HepG2 (cell line): ENCODE measurements around the gene RASSF6. TPM values are rescaled to one million over a fixed set of nuclear protein-coding genes. Genes with fewer than 3 reads are reported as not detected.
A peak's percentile ranks its signal among the peaks of the same experiment; 100 is the strongest.

Experiments
- FIP1L1 ChIP-seq: fragments of 200-400 bp; formaldehyde crosslinking; IDR thresholded peaks from 2 replicates; pipeline ENCODE4 v1.6.1; 2018; ENCODE audit warnings: low read depth, mild to moderate bottlenecking, low read length, moderate library complexity, borderline replicate concordance; ENCODE audit not compliant: insufficient read depth
- GPN1 ChIP-seq: sonication (generic); formaldehyde crosslinking; IDR thresholded peaks from 2 replicates; pipeline ENCODE4 v1.5.1; 2020; ENCODE audit warnings: missing genetic modification reagents, borderline replicate concordance
- GZF1 ChIP-seq: sonication (generic); formaldehyde crosslinking; IDR thresholded peaks from 2 replicates; pipeline ENCODE4 v1.5.1; 2020; ENCODE audit warnings: mild to moderate bottlenecking, missing genetic modification reagents
- HNRNPK ChIP-seq: fragments of 200-400 bp; formaldehyde crosslinking; IDR thresholded peaks from 2 replicates; pipeline ENCODE4 v1.6.1; 2018; ENCODE audit warnings: low read length, low read depth, moderate library complexity, mild to moderate bottlenecking; ENCODE audit not compliant: poor library complexity, severe bottlenecking
- MED1 ChIP-seq: sonication (generic); formaldehyde crosslinking; IDR thresholded peaks from 2 replicates; pipeline ENCODE4 v1.4.0; 2020; ENCODE audit warnings: missing genetic modification reagents
- MTF1 ChIP-seq: sonication (generic); formaldehyde crosslinking; IDR thresholded peaks from 2 replicates; pipeline ENCODE4 v1.5.0; 2020; ENCODE audit warnings: missing genetic modification reagents
- NONO ChIP-seq, 2 experiments: fragments of 450-650 bp in 1 of 2; sonication (generic) in 1 of 2; formaldehyde crosslinking in 1 of 2; IDR thresholded peaks in 1 of 2; conservative IDR thresholded peaks in 1 of 2; 2 replicates each; pipeline versions ENCODE4 v1.6.1 to v1.8.0; 2017 to 2022; ENCODE audit warnings: mild to moderate bottlenecking in 1 of 2, missing genetic modification reagents in 1 of 2, moderate library complexity in 1 of 2
- PHF21A ChIP-seq: sonication (generic); formaldehyde crosslinking; IDR thresholded peaks from 2 replicates; pipeline ENCODE4 v1.5.0; 2020; ENCODE audit warnings: mild to moderate bottlenecking, missing genetic modification reagents
- RXRA ChIP-seq: sonication (generic); formaldehyde crosslinking; IDR thresholded peaks from 2 replicates; pipeline ENCODE4 v1.5.1; 2020; ENCODE audit warnings: missing genetic modification reagents
- SAFB2 ChIP-seq: sonication (generic); formaldehyde crosslinking; IDR thresholded peaks from 2 replicates; pipeline ENCODE4 v1.5.1; 2020; ENCODE audit warnings: missing genetic modification reagents, low read depth, mild to moderate bottlenecking, borderline replicate concordance
- SOX6 ChIP-seq, 2 experiments: fragments of 450-650 bp in 1 of 2; sonication (generic) in 1 of 2; formaldehyde crosslinking in 1 of 2; IDR thresholded peaks; 2 replicates each; pipeline versions ENCODE4 v1.4.0 to v1.6.1; 2017 to 2020; ENCODE audit warnings: antibody characterized with exemption in 1 of 2, mild to moderate bottlenecking in 1 of 2, missing genetic modification reagents in 1 of 2
- SRY ChIP-seq: sonication (generic); formaldehyde crosslinking; IDR thresholded peaks from 2 replicates; pipeline ENCODE4 v1.8.0; 2022; ENCODE audit warnings: mild to moderate bottlenecking, missing genetic modification reagents
- ZIK1 ChIP-seq: sonication (generic); formaldehyde crosslinking; IDR thresholded peaks from 2 replicates; pipeline ENCODE4 v1.5.0; 2020; ENCODE audit warnings: mild to moderate bottlenecking, low read depth, missing genetic modification reagents, borderline replicate concordance
- ZNF264 ChIP-seq: sonication (generic); formaldehyde crosslinking; IDR thresholded peaks from 2 replicates; pipeline ENCODE4 v1.4.0; 2020; ENCODE audit warnings: missing genetic modification reagents
- polyA plus RNA-seq, 8 experiments: library from polyadenylated mRNA; depleted of rRNA in 3 of 8; stranded (reverse) in 7 of 8; unstranded in 1 of 8; fragments of >200 nt; fragmentation: Illumina TruSeq in 4 of 8; extraction: Trizol in 4 of 8; gene quantifications; 2 replicates each; pipeline versions ENCODE4 v1.2.1 to v1.2.3, GENCODE V29; 2011 to 2016; ENCODE audit warnings: low read depth in 4 of 8, missing spikeins in 1 of 8, mixed read lengths in 1 of 8; ENCODE audit not compliant: insufficient read depth in 1 of 8
- total RNA-seq, 5 experiments: library from RNA; depleted of rRNA; stranded (reverse); fragments of >200 nt; fragmentation: Illumina TruSeq; extraction: Trizol; gene quantifications; 2 replicates each; pipeline ENCODE4 v1.2.3, GENCODE V29; 2016; ENCODE audit warnings: low read depth in 1 of 5
- TF ChIP-seq, protein P1 (sequence below): sonication (generic); formaldehyde crosslinking; IDR thresholded peaks from 2 replicates; pipeline ENCODE4 v1.5.1; 2020; ENCODE audit warnings: missing genetic modification reagents, mild to moderate bottlenecking, borderline replicate concordance
- TF ChIP-seq, protein P2 (sequence below): sonication (generic); formaldehyde crosslinking; IDR thresholded peaks from 2 replicates; pipeline ENCODE4 v1.4.0; 2020; ENCODE audit warnings: missing genetic modification reagents
- TF ChIP-seq, protein P3 (sequence below): IDR thresholded peaks from 2 replicates; pipeline ENCODE4 v1.6.1; 2016; ENCODE audit warnings: missing compliant biosample characterization, missing genetic modification reagents, borderline replicate concordance
- TF ChIP-seq, protein P4 (sequence below): sonication (generic); formaldehyde crosslinking; IDR thresholded peaks from 2 replicates; pipeline ENCODE4 v1.8.1; 2023; ENCODE audit warnings: mild to moderate bottlenecking, moderate library complexity, missing genetic modification reagents
- TF ChIP-seq, protein P5 (sequence below): sonication (generic); formaldehyde crosslinking; IDR thresholded peaks from 2 replicates; pipeline ENCODE4 v1.9.0; 2021; ENCODE audit warnings: missing genetic modification reagents, borderline replicate concordance
- TF ChIP-seq, protein P6 (sequence below): sonication (generic); formaldehyde crosslinking; IDR thresholded peaks from 2 replicates; pipeline ENCODE4 v1.5.0; 2020; ENCODE audit warnings: missing genetic modification reagents
- TF ChIP-seq, protein P7 (sequence below): sonication (generic); formaldehyde crosslinking; IDR thresholded peaks from 2 replicates; pipeline ENCODE4 v1.9.0; 2022; ENCODE audit warnings: missing genetic modification reagents, mild to moderate bottlenecking, borderline replicate concordance

RASSF6 gene
- total and polyA plus RNA-seq, 2 of the 13 experiments (the other 11 are each of a cell fraction or from before 2014, with no cell fraction given), result 0.03 to 0.11 TPM

DNA sequence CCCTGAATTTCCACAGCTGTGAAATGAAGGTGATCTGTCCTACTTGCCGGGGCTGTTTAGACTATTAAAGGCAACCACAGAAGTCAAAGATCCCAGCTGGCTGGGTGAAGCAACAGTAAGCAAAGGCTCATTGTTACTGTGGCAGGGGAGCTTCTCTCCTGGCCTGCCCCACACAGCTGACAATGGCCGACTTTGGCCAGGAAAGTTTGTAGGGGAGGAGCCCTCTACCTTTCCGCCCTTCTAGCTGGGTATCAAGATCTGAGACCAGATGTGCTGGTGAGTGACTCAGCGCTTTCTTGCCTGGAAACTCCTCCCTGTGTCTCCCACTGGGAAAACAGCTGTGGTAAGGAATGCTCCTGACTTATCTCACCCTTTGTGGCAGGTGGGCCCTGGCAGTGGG lies 21.1 kb downstream of the RASSF6 start (continued):
- no peak for TF ChIP-seq FIP1L1
- TF ChIP-seq, protein P1, sequence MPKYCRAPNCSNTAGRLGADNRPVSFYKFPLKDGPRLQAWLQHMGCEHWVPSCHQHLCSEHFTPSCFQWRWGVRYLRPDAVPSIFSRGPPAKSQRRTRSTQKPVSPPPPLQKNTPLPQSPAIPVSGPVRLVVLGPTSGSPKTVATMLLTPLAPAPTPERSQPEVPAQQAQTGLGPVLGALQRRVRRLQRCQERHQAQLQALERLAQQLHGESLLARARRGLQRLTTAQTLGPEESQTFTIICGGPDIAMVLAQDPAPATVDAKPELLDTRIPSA (CRISPR knock-in tag), result no peak
- TF ChIP-seq, protein P2, sequence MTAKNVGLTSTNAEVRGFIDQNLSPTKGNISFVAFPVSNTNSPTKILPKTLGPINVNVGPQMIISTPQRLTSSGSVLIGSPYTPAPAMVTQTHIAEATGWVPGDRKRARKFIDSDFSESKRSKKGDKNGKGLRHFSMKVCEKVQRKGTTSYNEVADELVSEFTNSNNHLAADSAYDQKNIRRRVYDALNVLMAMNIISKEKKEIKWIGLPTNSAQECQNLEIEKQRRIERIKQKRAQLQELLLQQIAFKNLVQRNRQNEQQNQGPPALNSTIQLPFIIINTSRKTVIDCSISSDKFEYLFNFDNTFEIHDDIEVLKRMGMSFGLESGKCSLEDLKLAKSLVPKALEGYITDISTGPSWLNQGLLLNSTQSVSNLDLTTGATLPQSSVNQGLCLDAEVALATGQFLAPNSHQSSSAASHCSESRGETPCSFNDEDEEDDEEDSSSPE (CRISPR knock-in tag), result 0 out of 2 replicates have a peak, but pooled peaks have one; percentile 37
- TF ChIP-seq, protein P3, sequence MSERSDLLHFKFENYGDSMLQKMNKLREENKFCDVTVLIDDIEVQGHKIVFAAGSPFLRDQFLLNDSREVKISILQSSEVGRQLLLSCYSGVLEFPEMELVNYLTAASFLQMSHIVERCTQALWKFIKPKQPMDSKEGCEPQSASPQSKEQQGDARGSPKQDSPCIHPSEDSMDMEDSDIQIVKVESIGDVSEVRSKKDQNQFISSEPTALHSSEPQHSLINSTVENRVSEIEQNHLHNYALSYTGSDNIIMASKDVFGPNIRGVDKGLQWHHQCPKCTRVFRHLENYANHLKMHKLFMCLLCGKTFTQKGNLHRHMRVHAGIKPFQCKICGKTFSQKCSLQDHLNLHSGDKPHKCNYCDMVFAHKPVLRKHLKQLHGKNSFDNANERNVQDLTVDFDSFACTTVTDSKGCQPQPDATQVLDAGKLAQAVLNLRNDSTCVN (CRISPR knock-in tag), result no peak
- TF ChIP-seq, protein P4, sequence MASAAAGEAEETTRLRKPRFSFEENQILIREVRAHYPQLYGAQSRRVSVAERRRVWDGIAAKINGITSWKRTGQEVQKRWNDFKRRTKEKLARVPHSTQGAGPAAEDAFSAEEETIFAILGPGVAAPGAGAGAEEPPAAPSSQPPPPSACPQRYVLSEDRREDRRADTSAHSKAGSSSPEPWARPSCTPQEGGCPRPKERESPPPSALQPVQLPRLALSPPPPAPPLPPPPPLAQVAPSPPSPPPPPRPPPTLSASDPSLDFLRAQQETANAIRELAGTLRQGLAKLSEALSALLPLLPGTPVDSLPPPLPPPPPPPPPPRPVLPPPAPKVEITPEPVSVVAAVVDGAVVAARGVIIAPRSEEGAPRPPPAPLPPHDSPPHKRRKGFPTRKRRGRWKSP (CRISPR knock-in tag), result peak; percentile 23; the same call in 1 of the 2 replicates
- no peak for TF ChIP-seq MTF1 (CRISPR knock-in tag)
- TF ChIP-seq SAFB2 (CRISPR knock-in tag), result no peak; the same call in 1 of the 2 replicates
- peak; percentile 84 for TF ChIP-seq PHF21A (CRISPR knock-in tag)
- no peak for TF ChIP-seq SOX6 (IDR thresholded peaks at IDR 0.05)
- TF ChIP-seq SOX6 (CRISPR knock-in tag; IDR thresholded peaks at IDR 0.05), result peak; percentile 99
- no peak for TF ChIP-seq SRY (CRISPR knock-in tag)
- peak; percentile 50 for TF ChIP-seq MED1 (CRISPR knock-in tag)
- TF ChIP-seq, protein P5, sequence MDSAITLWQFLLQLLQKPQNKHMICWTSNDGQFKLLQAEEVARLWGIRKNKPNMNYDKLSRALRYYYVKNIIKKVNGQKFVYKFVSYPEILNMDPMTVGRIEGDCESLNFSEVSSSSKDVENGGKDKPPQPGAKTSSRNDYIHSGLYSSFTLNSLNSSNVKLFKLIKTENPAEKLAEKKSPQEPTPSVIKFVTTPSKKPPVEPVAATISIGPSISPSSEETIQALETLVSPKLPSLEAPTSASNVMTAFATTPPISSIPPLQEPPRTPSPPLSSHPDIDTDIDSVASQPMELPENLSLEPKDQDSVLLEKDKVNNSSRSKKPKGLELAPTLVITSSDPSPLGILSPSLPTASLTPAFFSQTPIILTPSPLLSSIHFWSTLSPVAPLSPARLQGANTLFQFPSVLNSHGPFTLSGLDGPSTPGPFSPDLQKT, result no peak
- TF ChIP-seq ZNF264 (CRISPR knock-in tag), result peak; percentile 42; the same call in 1 of the 2 replicates
- no peak for TF ChIP-seq HNRNPK
- TF ChIP-seq GPN1 (CRISPR knock-in tag), result no peak
- no peak for TF ChIP-seq ZIK1 (CRISPR knock-in tag)
- TF ChIP-seq NONO (IDR thresholded peaks at IDR 0.05), result no peak
- peak; percentile 33; the same call in 1 of the 2 replicates for TF ChIP-seq NONO (CRISPR knock-in tag; conservative IDR thresholded peaks at IDR 0.05)
- peak; percentile 85 for TF ChIP-seq RXRA (CRISPR knock-in tag)
- TF ChIP-seq GZF1 (CRISPR knock-in tag), result no peak
- TF ChIP-seq, protein P6, sequence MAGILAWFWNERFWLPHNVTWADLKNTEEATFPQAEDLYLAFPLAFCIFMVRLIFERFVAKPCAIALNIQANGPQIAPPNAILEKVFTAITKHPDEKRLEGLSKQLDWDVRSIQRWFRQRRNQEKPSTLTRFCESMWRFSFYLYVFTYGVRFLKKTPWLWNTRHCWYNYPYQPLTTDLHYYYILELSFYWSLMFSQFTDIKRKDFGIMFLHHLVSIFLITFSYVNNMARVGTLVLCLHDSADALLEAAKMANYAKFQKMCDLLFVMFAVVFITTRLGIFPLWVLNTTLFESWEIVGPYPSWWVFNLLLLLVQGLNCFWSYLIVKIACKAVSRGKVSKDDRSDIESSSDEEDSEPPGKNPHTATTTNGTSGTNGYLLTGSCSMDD (CRISPR knock-in tag), result no peak
- TF ChIP-seq, protein P7, sequence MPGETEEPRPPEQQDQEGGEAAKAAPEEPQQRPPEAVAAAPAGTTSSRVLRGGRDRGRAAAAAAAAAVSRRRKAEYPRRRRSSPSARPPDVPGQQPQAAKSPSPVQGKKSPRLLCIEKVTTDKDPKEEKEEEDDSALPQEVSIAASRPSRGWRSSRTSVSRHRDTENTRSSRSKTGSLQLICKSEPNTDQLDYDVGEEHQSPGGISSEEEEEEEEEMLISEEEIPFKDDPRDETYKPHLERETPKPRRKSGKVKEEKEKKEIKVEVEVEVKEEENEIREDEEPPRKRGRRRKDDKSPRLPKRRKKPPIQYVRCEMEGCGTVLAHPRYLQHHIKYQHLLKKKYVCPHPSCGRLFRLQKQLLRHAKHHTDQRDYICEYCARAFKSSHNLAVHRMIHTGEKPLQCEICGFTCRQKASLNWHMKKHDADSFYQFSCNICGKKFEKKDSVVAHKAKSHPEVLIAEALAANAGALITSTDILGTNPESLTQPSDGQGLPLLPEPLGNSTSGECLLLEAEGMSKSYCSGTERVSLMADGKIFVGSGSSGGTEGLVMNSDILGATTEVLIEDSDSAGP (CRISPR knock-in tag), result peak; percentile 78
